Endodermal cell (in vitro differentiated cells): Measurements from ENCODE around the gene DGLUCY. TPM values are rescaled to one million over a fixed set of nuclear protein-coding genes. Genes with fewer than 3 reads are reported as not detected.
"Not testable (repeated sequence)": the region's sequence is repeated elsewhere in the genome, so short reads cannot be mapped to it uniquely, and the experiment has no call there.

Experiments used
- DNase-seq: peaks from one replicate; pipeline ENCODE4 v3.0.0-alpha.2; 2017
- H3K27ac ChIP-seq: 2 replicates; pipeline ENCODE4 v1.5.1; 2013; ENCODE audit warnings: mild to moderate bottlenecking, low read depth, low read length, moderate library complexity
- H3K27me3 ChIP-seq: 2 replicates; pipeline ENCODE4 v1.6.1; 2013; ENCODE audit warnings: mild to moderate bottlenecking, low read length, moderate library complexity; ENCODE audit not compliant: insufficient read depth, control insufficient read depth, poor library complexity, severe bottlenecking
- H3K36me3 ChIP-seq: 2 replicates; pipeline ENCODE4 v1.7.0; 2013; ENCODE audit warnings: mild to moderate bottlenecking, low read length, moderate library complexity; ENCODE audit not compliant: control insufficient read depth, insufficient read depth
- H3K4me1 ChIP-seq: one replicate; pipeline ENCODE4 v1.7.0; 2013; ENCODE audit warnings: low read length; ENCODE audit not compliant: control insufficient read depth, insufficient read depth
- H3K4me3 ChIP-seq: 2 replicates; pipeline ENCODE4 v1.5.1; 2013; ENCODE audit warnings: mild to moderate bottlenecking, low read length, moderate library complexity
- H3K9ac ChIP-seq: 2 replicates; pipeline ENCODE4 v1.6.1; 2013; ENCODE audit warnings: mild to moderate bottlenecking, low read length, moderate library complexity; ENCODE audit not compliant: poor library complexity, severe bottlenecking; ENCODE audit errors: extremely low read depth
- H3K9me3 ChIP-seq: 2 replicates; pipeline ENCODE4 v1.6.1; 2013; ENCODE audit warnings: mild to moderate bottlenecking, low read length, moderate library complexity; ENCODE audit not compliant: control insufficient read depth
- H3K27ac Mint-ChIP-seq: 2 replicates; pipeline ENCODE4 v1.8.0; 2020; ENCODE audit warnings: mixed read lengths
- H3K27me3 Mint-ChIP-seq: 2 replicates; pipeline ENCODE4 v1.8.0; 2021; ENCODE audit warnings: mild to moderate bottlenecking, mixed read lengths; ENCODE audit not compliant: insufficient read depth
- H3K36me3 Mint-ChIP-seq: 2 replicates; pipeline ENCODE4 v1.8.0; 2020; ENCODE audit warnings: low read depth, mixed read lengths
- H3K4me1 Mint-ChIP-seq: 2 replicates; pipeline ENCODE4 v1.8.0; 2020; ENCODE audit warnings: mixed read lengths
- H3K4me3 Mint-ChIP-seq: 2 replicates; pipeline ENCODE4 v1.8.0; 2020; ENCODE audit warnings: mild to moderate bottlenecking, moderate library complexity, mixed read lengths
- H3K9me3 Mint-ChIP-seq: 2 replicates; pipeline ENCODE4 v1.8.0; 2020; ENCODE audit warnings: mild to moderate bottlenecking, mixed read lengths
- CTCF ChIP-seq: fragments of 200-600 bp; sonication (generic); conservative IDR thresholded peaks from 2 replicates; pipeline ENCODE4 v1.5.0; 2021; ENCODE audit warnings: antibody characterized with exemption, mild to moderate bottlenecking
- WGBS, 2 experiments: methylation state at CpG; one replicate each; pipeline versions ENCODE4 v1.1.5 to v1.1.7; 2013; ENCODE audit warnings: missing lambda C conversion rate in 2 of 2, mixed read lengths in 1 of 2; ENCODE audit not compliant: insufficient coverage in 1 of 2, insufficient read length in 1 of 2; 5-methylcytosine and 5-hydroxymethylcytosine counted together
- total RNA-seq, 2 donors: library from RNA; stranded (reverse); fragmentation: NEBNext Ultra II Directional in 1 of 2; extraction: Animal tissue kit (Norgen Biotek cat#: 25700) in 1 of 2; gene quantifications; 2 replicates in 1 of 2; 3 replicates in 1 of 2; pipeline ENCODE4 v1.2.1, GENCODE V29; 2021

The DGLUCY gene
- total RNA-seq, 2 donors from 2014 or later, result 26.7 to 33.9 TPM

- no peak for TF ChIP-seq CTCF
- no peaks in the 10 kb centered on the region for H3K27me3 Mint-ChIP-seq
- no peaks in the 10 kb centered on the region for H3K4me1 ChIP-seq
Measured at GRCh38 chr14:91153360-91153759, 39.5 kb downstream of the DGLUCY start.

GRCh38 chr14:91154851-91155625 is 41.2 kb downstream of the DGLUCY start:
- Mint-ChIP-seq H3K4me3 (no peak overlapping the region), H3K4me1 (no peaks in the 10 kb centered on the region), H3K36me3 (peaks cover 12% of the 10 kb centered on the region), H3K27me3 (no peaks in the 10 kb centered on the region), H3K27ac (peak overlapping the region; percentile 14), H3K9me3 (no peaks in the 10 kb centered on the region)
- no peaks in the 10 kb centered on the region for H3K4me1 ChIP-seq
- WGBS, 2 experiments, result 90 to 94% methylated on average over 10 to 16 of the region's 16 CpGs
- no peak for DNase-seq
- H3K36me3 ChIP-seq, result no peaks in the 10 kb centered on the region
- no peak for TF ChIP-seq CTCF
- no peaks in the 10 kb centered on the region for H3K27me3 ChIP-seq
- no peak overlapping the region for H3K9ac ChIP-seq
- H3K27ac ChIP-seq, result no peak overlapping the region
- no peaks in the 10 kb centered on the region for H3K9me3 ChIP-seq
- no peak overlapping the region for H3K4me3 ChIP-seq

More at GRCh38 chr14:91153360-91153759, 39.5 kb downstream of the DGLUCY start:
- no peaks in the 10 kb centered on the region for H3K9me3 Mint-ChIP-seq
- WGBS, 2 experiments, result 87 to 91% methylated on average over 9 of the region's 9 CpGs
- Histone ChIP-seq H3K27ac (no peak overlapping the region), H3K27me3 (no peaks in the 10 kb centered on the region), H3K4me3 (no peak overlapping the region), H3K36me3 (no peaks in the 10 kb centered on the region), H3K9ac (no peak overlapping the region), H3K9me3 (no peaks in the 10 kb centered on the region)
- H3K4me1 Mint-ChIP-seq, result no peaks in the 10 kb centered on the region
- peaks cover 7% of the 10 kb centered on the region for H3K36me3 Mint-ChIP-seq
- DNase-seq, result no peak
- H3K27ac Mint-ChIP-seq, result no peak overlapping the region
- no peak overlapping the region for H3K4me3 Mint-ChIP-seq

- no peak overlapping the region for H3K27ac ChIP-seq
- no peaks in the 10 kb centered on the region for H3K4me1 ChIP-seq
- Mint-ChIP-seq H3K9me3 (no peaks in the 10 kb centered on the region), H3K36me3 (peaks cover 18% of the 10 kb centered on the region), H3K27ac (no peak overlapping the region), H3K27me3 (no peaks in the 10 kb centered on the region), H3K4me3 (no peak overlapping the region), H3K4me1 (no peaks in the 10 kb centered on the region)
- TF ChIP-seq CTCF, result peak; percentile 52
- no peaks in the 10 kb centered on the region for H3K36me3 ChIP-seq
- H3K4me3 ChIP-seq, result no peak overlapping the region
- H3K27me3 ChIP-seq, result no peaks in the 10 kb centered on the region
- DNase-seq, result no peak
- WGBS, 2 experiments, result 93 to 97% methylated on average over 1 to 4 of the region's 4 CpGs
- H3K9me3 ChIP-seq, result no peaks in the 10 kb centered on the region
- H3K9ac ChIP-seq, result no peak overlapping the region
Measured at GRCh38 chr14:91155626-91156089, 41.8 kb downstream of the DGLUCY start.

- H3K36me3 Mint-ChIP-seq, result peaks cover 20% of the 10 kb centered on the region
- not testable (repeated sequence) for H3K9me3 ChIP-seq, H3K4me1 Mint-ChIP-seq, H3K9me3 Mint-ChIP-seq, H3K4me3 ChIP-seq, H3K27ac ChIP-seq, H3K36me3 ChIP-seq, H3K4me1 ChIP-seq, DNase-seq, H3K27me3 ChIP-seq, H3K4me3 Mint-ChIP-seq, H3K27ac Mint-ChIP-seq, H3K27me3 Mint-ChIP-seq, H3K9ac ChIP-seq
- WGBS, 2 experiments, result 94 to 100% methylated on average over 1 to 8 of the region's 9 CpGs
Measured at GRCh38 chr14:91156142-91156666, 42.3 kb downstream of the DGLUCY start.

GRCh38 chr14:91156877-91157276 is 43.0 kb downstream of the DGLUCY start:
- not testable (repeated sequence) for DNase-seq, H3K27me3 Mint-ChIP-seq, H3K27ac ChIP-seq, H3K4me3 ChIP-seq, H3K27ac Mint-ChIP-seq, H3K9ac ChIP-seq, H3K9me3 ChIP-seq, H3K27me3 ChIP-seq, H3K4me1 Mint-ChIP-seq, H3K9me3 Mint-ChIP-seq, H3K4me1 ChIP-seq, H3K4me3 Mint-ChIP-seq, H3K36me3 ChIP-seq
- peaks cover 24% of the 10 kb centered on the region for H3K36me3 Mint-ChIP-seq
